Body of pancreas (tissue), 4 donors: ENCODE data around the gene CCDC78. TPM values are rescaled to one million over a fixed set of nuclear protein-coding genes. Genes with fewer than 3 reads are reported as not detected.
"Not testable (repeated sequence)": the region's sequence is repeated elsewhere in the genome, so short reads cannot be mapped to it uniquely, and the experiment has no call there.

Experiments used
- ATAC-seq: fragments of 150-250 bp; one replicate; pipeline ENCODE4 v1.9.1; 2016
- DNase-seq, 4 donors: peaks; one replicate each; pipeline ENCODE4 v3.0.0-alpha.2; 2019
- H3K27ac ChIP-seq, 4 donors: fragments of 200-600 bp; sonication (generic); 1 replicate in 3 of 4; 2 replicates in 1 of 4; pipeline versions ENCODE4 v1.5.1 to v1.6.1; 2016 to 2019; ENCODE audit warnings: mild to moderate bottlenecking in 1 of 4, mixed read lengths in 1 of 4, moderate library complexity in 1 of 4
- H3K27me3 ChIP-seq, 2 donors: fragments of 200-600 bp; sonication (generic); one replicate each; pipeline ENCODE4 v1.6.0; 2016; ENCODE audit warnings: mild to moderate bottlenecking in 1 of 2
- H3K36me3 ChIP-seq, 2 donors: fragments of 200-600 bp; sonication (generic); replicated peaks in 1 of 2; 2 replicates each; pipeline ENCODE4 v1.5.1; 2016; ENCODE audit warnings: low read depth in 2 of 2; ENCODE audit not compliant: insufficient read depth in 1 of 2
- H3K4me1 ChIP-seq: fragments of 200-600 bp; sonication (generic); one replicate; pipeline ENCODE4 v1.6.0; 2016
- H3K4me3 ChIP-seq, 2 donors: fragments of 200-600 bp; sonication (generic); 1 replicate in 1 of 2; 2 replicates in 1 of 2; pipeline ENCODE4 v1.5.1; 2016 to 2019
- H3K9me3 ChIP-seq, 3 donors: fragments of 200-600 bp; sonication (generic); 1 replicate in 2 of 3; 2 replicates in 1 of 3; pipeline ENCODE4 v1.5.1; 2016
- CTCF ChIP-seq, 7 experiments: fragments of 450-650 bp in 4 of 7; fragments of 200-600 bp in 3 of 7; sonication (generic) in 3 of 7; IDR thresholded peaks; one replicate each; pipeline ENCODE4 v1.5.1; 2016 to 2019; ENCODE audit warnings: antibody characterized with exemption in 7 of 7
- POLR2A ChIP-seq, 3 donors: fragments of 450-650 bp; IDR thresholded peaks; one replicate each; pipeline ENCODE4 v1.6.1; 2016; ENCODE audit warnings: antibody characterized with exemption in 3 of 3, mild to moderate bottlenecking in 2 of 3
- WGBS, 2 donors: methylation state at CpG; one replicate each; pipeline ENCODE4 v1.1.5; 2017; 5-methylcytosine and 5-hydroxymethylcytosine counted together
- intact Hi-C: fragments of 100-400 bp; cut with DNase I; formaldehyde crosslinking; loops from one replicate; pipeline ENCODE4 v1.15.1; 2023
- total RNA-seq, 2 donors: library from RNA; depleted of rRNA; stranded (reverse); fragments of >200 nt; gene quantifications; one replicate each; pipeline ENCODE4 v1.1.0, GENCODE V29; 2016

CCDC78 gene
- total RNA-seq, 2 donors from 2014 or later, result not detected

GRCh38 chr16:760545-761343 lies 34.5 kb upstream of the CCDC78 start, which contains the start of gene MSLN:
MSLN (plus strand) TSS chr16:760734; CDS start chr16:762681, 1,947 bp downstream.
- Histone ChIP-seq H3K9me3 (no peaks in the 10 kb centered on the region), H3K27ac (no peak within 1 kb of the TSS), H3K36me3 (no peaks in the 10 kb centered on the region), H3K27me3 (no peaks in the 10 kb centered on the region), H3K4me1 (no peaks in the 10 kb centered on the region), H3K4me3 (no peak within 1 kb of the TSS)
- no peak for TF ChIP-seq POLR2A (IDR thresholded peaks at IDR 0.05)
- WGBS, 2 donors, result 72 to 73% methylated on average over 16 to 36 of the region's 37 CpGs
- intact Hi-C loops, result no loop called here
- no peak for DNase-seq
- no peak for ATAC-seq

DNA sequence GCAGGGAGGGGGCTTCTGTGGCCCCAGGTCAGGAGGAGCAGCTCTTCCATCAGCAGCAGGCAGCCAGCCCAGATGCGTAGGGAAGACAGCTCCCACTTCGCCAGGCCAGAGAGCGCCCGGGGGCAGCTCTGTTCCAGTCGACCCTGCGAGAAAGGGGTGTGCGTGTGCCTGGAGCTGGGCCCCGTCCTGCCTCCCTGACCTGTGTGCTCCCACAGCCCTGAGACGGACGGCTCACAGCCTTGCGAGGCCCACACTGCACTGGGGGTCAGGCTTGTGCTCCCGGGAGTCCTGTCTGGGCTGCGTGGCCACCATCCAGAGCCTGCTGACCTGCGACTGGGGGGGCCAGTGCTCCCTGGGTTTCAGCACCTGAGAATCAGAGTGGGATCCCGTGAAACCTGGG lies 33.8 kb upstream of the CCDC78 start:
- DNase-seq, result no peak
- Histone ChIP-seq H3K27me3 (no peaks in the 10 kb centered on the region), H3K4me3 (no peak overlapping the region), H3K9me3 (no peaks in the 10 kb centered on the region), H3K27ac (no peak overlapping the region), H3K36me3 (no peaks in the 10 kb centered on the region), H3K4me1 (no peaks in the 10 kb centered on the region)
- WGBS, 2 donors, result 59% methylated on average over 9 of the region's 15 CpGs; no CpG with 5 or more reads in 1 of the 2 donors
- TF ChIP-seq POLR2A (IDR thresholded peaks at IDR 0.05) (no peak), CTCF (IDR thresholded peaks at IDR 0.05) (no peak)
- intact Hi-C loops, result no loop called here
- no peak for ATAC-seq

- Histone ChIP-seq H3K36me3 (no peaks in the 10 kb centered on the region), H3K4me3 (no peak overlapping the region), H3K9me3 (no peaks in the 10 kb centered on the region), H3K4me1 (no peaks in the 10 kb centered on the region), H3K27ac (no peak overlapping the region), H3K27me3 (no peaks in the 10 kb centered on the region)
- TF ChIP-seq CTCF (IDR thresholded peaks at IDR 0.05), result no peak
- TF ChIP-seq POLR2A (IDR thresholded peaks at IDR 0.05), result no peak
- ATAC-seq (no peak), DNase-seq (no peak)
- 66 to 70% methylated on average over 29 to 34 of the region's 34 CpGs for WGBS, 2 donors
- intact Hi-C loops, result no loop called here
Observed at GRCh38 chr16:759110-759910, 33.1 kb upstream of the CCDC78 start.

DNA sequence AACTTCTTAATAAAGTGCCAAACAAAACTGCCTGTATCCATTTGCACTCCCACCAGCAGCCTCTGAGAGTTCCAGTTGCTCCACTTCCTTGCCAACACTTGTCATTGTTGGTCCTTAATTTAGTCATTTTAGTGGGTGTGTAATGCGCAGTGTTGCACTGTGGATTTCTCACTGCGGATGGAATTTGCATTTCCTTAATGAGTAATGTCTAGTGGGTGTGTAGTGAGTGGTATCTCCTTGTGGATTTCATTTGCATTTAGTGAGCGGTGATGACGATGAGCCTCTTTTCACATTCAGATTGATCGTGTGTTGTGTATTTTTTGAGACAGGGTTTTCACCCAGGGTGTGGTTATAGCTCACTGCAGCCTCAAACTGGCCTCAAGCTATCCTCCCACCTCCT lies 30.2 kb upstream of the CCDC78 start:
- intact Hi-C loops, result no loop called here
- Histone ChIP-seq H3K27ac (no peak overlapping the region), H3K27me3 (no peaks in the 10 kb centered on the region), H3K9me3 (no peaks in the 10 kb centered on the region), H3K4me1 (peaks cover 6% of the 10 kb centered on the region), H3K36me3 (no peaks in the 10 kb centered on the region), H3K4me3 (no peak overlapping the region)
- WGBS, 2 donors, result 85 to 88% methylated on average over 5 of the region's 5 CpGs
- DNase-seq (no peak), ATAC-seq (no peak)
- TF ChIP-seq POLR2A (IDR thresholded peaks at IDR 0.05) (no peak), CTCF (IDR thresholded peaks at IDR 0.05) (no peak)

GRCh38 chr16:754656-755055 lies 28.4 kb upstream of the CCDC78 start:
- Histone ChIP-seq H3K4me3 (no peak overlapping the region), H3K27me3 (no peaks in the 10 kb centered on the region), H3K9me3 (no peaks in the 10 kb centered on the region), H3K36me3 (no peaks in the 10 kb centered on the region), H3K27ac (no peak overlapping the region), H3K4me1 (peaks cover 6% of the 10 kb centered on the region)
- intact Hi-C loops, result no loop called here
- DNase-seq (peak in 1 of 4 donors; percentile 16), ATAC-seq (no peak)
- TF ChIP-seq CTCF (IDR thresholded peaks at IDR 0.05), result no peak
- TF ChIP-seq POLR2A (IDR thresholded peaks at IDR 0.05), result no peak
- 42 to 58% methylated on average over 11 of the region's 11 CpGs for WGBS, 2 donors

DNA sequence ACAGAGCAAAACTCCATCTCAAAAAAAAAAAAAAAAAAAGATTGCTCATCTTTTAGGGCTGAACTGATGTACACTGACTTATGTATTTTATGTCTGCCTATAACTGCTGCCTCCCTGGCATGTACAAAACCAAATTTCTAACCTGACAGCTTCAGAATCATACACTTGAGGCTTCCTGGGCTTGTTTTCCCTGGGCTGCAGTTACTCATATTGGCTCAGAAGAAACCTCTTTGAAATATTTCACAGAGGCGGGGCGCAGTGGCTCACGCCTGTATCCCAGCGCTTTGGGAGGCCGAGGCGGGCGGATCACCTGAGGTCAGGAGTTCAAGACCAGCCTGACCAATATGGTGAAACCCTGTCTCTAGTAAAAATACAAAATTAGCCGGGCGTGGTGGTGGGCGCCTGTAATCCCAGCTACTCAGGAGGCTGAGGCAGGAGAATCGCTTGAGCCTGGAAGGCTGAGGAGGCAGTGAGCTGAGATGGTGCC lies 27.9 kb upstream of the CCDC78 start:
- WGBS, 2 donors, result 73 to 80% methylated on average over 11 of the region's 11 CpGs
- H3K9me3 ChIP-seq, H3K27ac ChIP-seq, H3K4me3 ChIP-seq, H3K36me3 ChIP-seq, intact Hi-C loops, H3K27me3 ChIP-seq, DNase-seq, ATAC-seq, H3K4me1 ChIP-seq: not testable (repeated sequence)
